K562 (cell line): ENCODE data around the gene TULP1. TPM values are rescaled to one million over a fixed set of nuclear protein-coding genes. Genes with fewer than 3 reads are reported as not detected.
A peak's percentile ranks its signal among the peaks of the same experiment; 100 is the strongest.

Experiments used
- ATAC-seq: fragments of 200-7000 bp; cut with Tn5 transposase; 3 replicates; pipeline ENCODE4 v1.9.1; 2020; ENCODE audit warnings: moderate library complexity
- BruUV-seq: library from RNA; stranded (reverse); fragments of 400-500 nt; replicated peaks from 2 replicates; lab custom pipeline; 2021; lab: Mats Ljungman, UMichigan
- CTCF ChIA-PET: fragments of 300-600 bp; formaldehyde crosslinking; extraction: SDS; loops from one replicate; lab custom pipeline; 2021; ENCODE audit warnings: low intra/inter-chr PET ratio; lab: Yijun Ruan, JAX
- POLR2A ChIA-PET: fragments of 300-600, 350-650 bp; sonication (Branson Sonifier 250); formaldehyde crosslinking; extraction: SDS; loops from one replicate; lab custom pipeline; 2021; ENCODE audit warnings: antibody characterized with exemption, inconsistent platforms; lab: Yijun Ruan, JAX
- DNase-seq, 4 experiments: peaks; one replicate each; pipeline versions ENCODE4 v3.0.0 to v3.0.0-alpha.2; 2011 to 2018; ENCODE audit warnings: low spot score in 3 of 4, mixed read lengths in 3 of 4; ENCODE audit errors: extremely low read depth in 1 of 4
- FAIRE-seq: peaks from 2 replicates; lab custom pipeline; 2011; peaks lifted over from hg19 to GRCh38; lab: Jason Lieb, UNC
- H2AFZ ChIP-seq: 2 replicates; pipeline ENCODE4 v1.6.0; 2011; ENCODE audit warnings: low read depth, low read length, control low read depth, inconsistent platforms
- H3K27ac ChIP-seq: fragments of 200-600 bp; 3 replicates; pipeline ENCODE4 v1.8.0; 2011; ENCODE audit warnings: low read depth, mild to moderate bottlenecking, control low read depth, inconsistent platforms, low read length, moderate library complexity, mixed read lengths; ENCODE audit errors: extremely low read depth
- H3K27me3 ChIP-seq, 2 experiments: fragments of 300-600 bp in 1 of 2; 2 replicates in 1 of 2; 3 replicates in 1 of 2; pipeline versions ENCODE4 v1.6.0 to v1.8.0; 2011; ENCODE audit warnings: inconsistent platforms in 2 of 2, low read length in 2 of 2, mild to moderate bottlenecking in 1 of 2, mixed read lengths in 1 of 2, moderate library complexity in 1 of 2; ENCODE audit not compliant: control insufficient read depth in 2 of 2, insufficient read depth in 2 of 2
- H3K36me3 ChIP-seq: fragments of 300-600 bp; 3 replicates; pipeline ENCODE4 v1.8.0; 2011; ENCODE audit warnings: mild to moderate bottlenecking, low read length, inconsistent platforms; ENCODE audit not compliant: control insufficient read depth, insufficient read depth
- H3K4me1 ChIP-seq, 2 experiments: fragments of 200-600 bp in 1 of 2; replicated peaks in 1 of 2; 2 replicates in 1 of 2; 3 replicates in 1 of 2; pipeline versions ENCODE4 v1.5.1 to v1.8.0; 2011; ENCODE audit warnings: inconsistent platforms in 2 of 2, low read length in 2 of 2, mild to moderate bottlenecking in 1 of 2, mixed read lengths in 1 of 2, moderate library complexity in 1 of 2; ENCODE audit not compliant: control insufficient read depth in 2 of 2, insufficient read depth in 2 of 2
- H3K4me2 ChIP-seq: 2 replicates; pipeline ENCODE4 v1.6.1; 2011; ENCODE audit warnings: low read length, control low read depth, inconsistent platforms, mixed read lengths; ENCODE audit not compliant: insufficient read depth
- H3K4me3 ChIP-seq: fragments of 200-600 bp; sonication (generic), shearing (Covaris generic); 2 replicates; pipeline ENCODE4 v1.5.1; 2016; ENCODE audit warnings: control low read depth, inconsistent platforms
- H3K79me2 ChIP-seq: fragments of 200-600 bp; 3 replicates; pipeline ENCODE4 v1.8.0; 2011; ENCODE audit warnings: low read length, inconsistent platforms; ENCODE audit not compliant: control insufficient read depth, insufficient read depth
- H3K9ac ChIP-seq, 2 experiments: 2 replicates each; pipeline versions ENCODE4 v1.6.0 to v1.6.1; 2011; ENCODE audit warnings: low read depth in 2 of 2, low read length in 2 of 2, control low read depth in 1 of 2, inconsistent platforms in 1 of 2, mild to moderate bottlenecking in 1 of 2, mixed read lengths in 1 of 2; ENCODE audit not compliant: insufficient read depth in 1 of 2
- H3K9me1 ChIP-seq: one replicate; pipeline ENCODE4 v1.6.0; 2011; ENCODE audit warnings: inconsistent platforms, mild to moderate bottlenecking, low read length, moderate library complexity; ENCODE audit not compliant: control insufficient read depth, insufficient read depth
- H3K9me3 ChIP-seq: replicated peaks from 2 replicates; pipeline ENCODE4 v1.5.1; 2011; ENCODE audit warnings: low read depth, low read length, inconsistent platforms; ENCODE audit not compliant: control insufficient read depth, insufficient read depth
- H4K20me1 ChIP-seq: replicated peaks from 2 replicates; pipeline ENCODE4 v1.6.1; 2011; ENCODE audit warnings: low read length, inconsistent platforms, mixed read lengths; ENCODE audit not compliant: control insufficient read depth, insufficient read depth
- CEBPB ChIP-seq: fragments of 450-650 bp; IDR thresholded peaks from 2 replicates; pipeline ENCODE4 v1.6.1; 2016; ENCODE audit warnings: missing genetic modification characterization, missing compliant biosample characterization
- CEBPZ ChIP-seq: fragments of 150-350 bp; IDR thresholded peaks from 2 replicates; pipeline ENCODE4 v1.6.1; 2014; ENCODE audit warnings: low read depth, mild to moderate bottlenecking, low read length, borderline replicate concordance
- DPF2 ChIP-seq: fragments of 450-650 bp; IDR thresholded peaks from 2 replicates; pipeline ENCODE4 v1.6.1; 2016
- MAZ ChIP-seq, 2 experiments: fragments of 450-650 bp in 1 of 2; sonication (generic) in 1 of 2; formaldehyde crosslinking; IDR thresholded peaks in 1 of 2; conservative IDR thresholded peaks in 1 of 2; 2 replicates each; pipeline versions ENCODE4 v1.4.0 to v1.5.0; 2020; ENCODE audit warnings: mild to moderate bottlenecking in 1 of 2, missing genetic modification reagents in 1 of 2
- NFE2L1 ChIP-seq: fragments of 450-650 bp; IDR thresholded peaks from 2 replicates; pipeline ENCODE4 v1.6.1; 2016; ENCODE audit warnings: missing genetic modification characterization, low read depth, mild to moderate bottlenecking, missing compliant biosample characterization, moderate library complexity, borderline replicate concordance
- RAD21 ChIP-seq, 2 experiments: fragments of 250-450 bp in 1 of 2; fragments of 450-650 bp in 1 of 2; sonication (Bioruptor Pico) in 1 of 2; formaldehyde crosslinking in 1 of 2; IDR thresholded peaks in 1 of 2; conservative IDR thresholded peaks in 1 of 2; 2 replicates each; pipeline versions ENCODE4 v1.4.0 to v1.8.0; 2020 to 2022; ENCODE audit warnings: mild to moderate bottlenecking in 2 of 2, moderate library complexity in 1 of 2
- SMAD2 ChIP-seq: fragments of 150-350 bp; IDR thresholded peaks from 2 replicates; pipeline ENCODE4 v1.6.1; 2014; ENCODE audit warnings: low read depth, mild to moderate bottlenecking, low read length
- SMARCA4 ChIP-seq: fragments of 450-650 bp; IDR thresholded peaks from 2 replicates; pipeline ENCODE4 v1.6.1; 2016
- STAG1 ChIP-seq: sonication (generic); formaldehyde crosslinking; IDR thresholded peaks from 2 replicates; pipeline ENCODE4 v1.5.0; 2020; ENCODE audit warnings: missing genetic modification reagents, borderline replicate concordance
- ZFX ChIP-seq: sonication (generic); formaldehyde crosslinking; IDR thresholded peaks from 2 replicates; pipeline ENCODE4 v1.8.0; 2022; ENCODE audit warnings: mild to moderate bottlenecking, missing genetic modification reagents, moderate library complexity
- ZNF449 ChIP-seq: fragments of 250-450 bp; sonication (Bioruptor Pico); IDR thresholded peaks from 2 replicates; pipeline ENCODE4 v1.8.0; 2022; ENCODE audit warnings: moderate library complexity, mild to moderate bottlenecking, inconsistent platforms
- WGBS: fragments of 100-300 bp; shearing (Covaris generic); methylation state at CpG from one replicate; pipeline ENCODE4 v1.1.6; 2016; ENCODE audit warnings: low coverage, mixed read lengths; ENCODE audit not compliant: insufficient coverage; ENCODE audit errors: missing lambda C conversion rate; 5-methylcytosine and 5-hydroxymethylcytosine counted together
- in situ Hi-C: fragments of 300-500 bp; cut with MboI; formaldehyde crosslinking; loops from 4 replicates; pipeline ENCODE4 v1.15.0; 2018; ENCODE audit warnings: inconsistent platforms, mixed read lengths
- intact Hi-C: fragments of 100-400 bp; cut with micrococcal nuclease; formaldehyde crosslinking; loops from 2 replicates; pipeline ENCODE4 v1.14.2; 2022
- polyA plus RNA-seq, 8 experiments: library from polyadenylated mRNA; depleted of rRNA in 4 of 8; stranded (reverse) in 5 of 8; unstranded in 3 of 8; fragments of >200 nt; fragmentation: Nextera tagmentation in 2 of 8; fragmentation: Illumina TruSeq in 1 of 8; extraction: Ambion mirVana in 2 of 8; extraction: Trizol in 1 of 8; gene quantifications; 2 replicates each; pipeline versions ENCODE4 v1.2.1 to v1.2.3, GENCODE V29; 2011 to 2014; ENCODE audit warnings: inconsistent platforms in 1 of 8, missing spikeins in 1 of 8
- total RNA-seq, 7 experiments: library from RNA; depleted of rRNA in 6 of 7; stranded (reverse); fragments of >200 nt in 6 of 7; fragmentation: Illumina TruSeq in 2 of 7; extraction: Trizol in 2 of 7; gene quantifications; 2 replicates each; pipeline versions ENCODE4 v1.2.1 to v1.2.3, GENCODE V29; 2011 to 2021; ENCODE audit warnings: low replicate concordance in 1 of 7
- TF ChIP-seq, protein P1 (sequence below): fragments of 450-650 bp; IDR thresholded peaks from 2 replicates; pipeline ENCODE4 v1.6.1; 2017; ENCODE audit warnings: antibody characterized with exemption, mild to moderate bottlenecking

The TULP1 gene
- total and polyA plus RNA-seq, 9 of the 15 experiments (the other 6 are each of a cell fraction or from before 2014, with no cell fraction given): 0.06 to 0.17 (median 0.09) TPM; not detected in 6

DNA sequence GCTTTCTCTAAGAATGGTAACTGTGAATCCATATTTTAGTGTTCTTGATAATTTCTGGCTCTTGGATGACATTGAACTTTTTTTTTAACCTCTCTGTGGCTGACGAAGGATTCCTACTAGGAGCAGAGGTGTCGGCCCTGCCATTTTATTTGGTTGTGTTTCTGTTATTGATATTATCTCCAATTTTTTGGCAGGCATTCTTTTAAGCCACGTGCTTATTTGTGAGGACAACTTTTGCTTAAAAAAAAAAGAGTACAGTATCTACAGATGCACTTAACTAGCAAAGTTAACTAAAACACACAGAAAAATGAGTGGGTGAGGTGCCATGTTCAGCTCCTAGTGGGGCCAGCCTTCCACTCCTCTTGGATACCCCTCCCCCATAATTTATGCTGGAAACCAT, 59.5 kb downstream of the TULP1 start:
- CTCF ChIA-PET: no interaction called here
- Histone ChIP-seq H3K4me1 (peaks cover 18 to 27% of the 10 kb centered on the region in 2 experiments), H3K79me2 (peaks cover 26% of the 10 kb centered on the region), H3K36me3 (peaks cover 36% of the 10 kb centered on the region; the same call in 2 of the 3 replicates), H3K4me3 (peak overlapping the region; percentile 73), H3K27me3 (0 out of 5 replicates have a peak, but pooled peaks cover 0 to 3% of the 10 kb centered on the region in 2 experiments), H3K4me2 (peak overlapping the region; percentile 85), H4K20me1 (no peaks in the 10 kb centered on the region; the same call in 1 of the 2 replicates), H3K9me1 (no peaks in the 10 kb centered on the region), H3K9me3 (no peaks in the 10 kb centered on the region), H3K27ac (peak overlapping the region; percentile 78), H3K9ac (peak overlapping the region in 1 of 2 experiments; percentile 55; a peak in 2 of 4 replicates), H2AFZ (peak overlapping the region; percentile 94)
- POLR2A ChIA-PET: interaction anchor here (1.0 to 4.1 kb wide), 3 partner anchors 12 to 19 kb away, joined by 3 to 31 read pairs (median 7); partner anchors contain the start of gene RPL10A
- TSS peak; percentile 64 for BruUV-seq
- WGBS: 0% methylated on average over 3 of the region's 3 CpGs
- DNase-seq (peak in 1 of 4 experiments; percentile 42), FAIRE-seq (no peak), ATAC-seq (no peak)
- intact Hi-C loops (loop anchor here (1.0 kb wide), 1 partner anchor 15 kb away; the partner anchor contains the start of gene RPL10A), in situ Hi-C loops (loop anchor here (10.0 kb wide), 1 partner anchor 148 kb away; no protein-coding TSS in a partner anchor)
- no peak for TF ChIP-seq CEBPB (tag)
- no peak for TF ChIP-seq MAZ (CRISPR knock-in tag; conservative IDR thresholded peaks at IDR 0.05 in 1 of 2, IDR thresholded peaks at IDR 0.05 in 1 of 2)
- TF ChIP-seq CEBPZ: no peak
- TF ChIP-seq RAD21 (CRISPR knock-in tag; conservative IDR thresholded peaks at IDR 0.05 in 1 of 2, IDR thresholded peaks at IDR 0.05 in 1 of 2): no peak; a peak in 1 of 4 replicates
- TF ChIP-seq SMARCA4: 0 out of 2 replicates have a peak, but pooled peaks have one; percentile 12
- peak; percentile 36; the same call in 1 of the 2 replicates for TF ChIP-seq DPF2
- TF ChIP-seq, protein P1, sequence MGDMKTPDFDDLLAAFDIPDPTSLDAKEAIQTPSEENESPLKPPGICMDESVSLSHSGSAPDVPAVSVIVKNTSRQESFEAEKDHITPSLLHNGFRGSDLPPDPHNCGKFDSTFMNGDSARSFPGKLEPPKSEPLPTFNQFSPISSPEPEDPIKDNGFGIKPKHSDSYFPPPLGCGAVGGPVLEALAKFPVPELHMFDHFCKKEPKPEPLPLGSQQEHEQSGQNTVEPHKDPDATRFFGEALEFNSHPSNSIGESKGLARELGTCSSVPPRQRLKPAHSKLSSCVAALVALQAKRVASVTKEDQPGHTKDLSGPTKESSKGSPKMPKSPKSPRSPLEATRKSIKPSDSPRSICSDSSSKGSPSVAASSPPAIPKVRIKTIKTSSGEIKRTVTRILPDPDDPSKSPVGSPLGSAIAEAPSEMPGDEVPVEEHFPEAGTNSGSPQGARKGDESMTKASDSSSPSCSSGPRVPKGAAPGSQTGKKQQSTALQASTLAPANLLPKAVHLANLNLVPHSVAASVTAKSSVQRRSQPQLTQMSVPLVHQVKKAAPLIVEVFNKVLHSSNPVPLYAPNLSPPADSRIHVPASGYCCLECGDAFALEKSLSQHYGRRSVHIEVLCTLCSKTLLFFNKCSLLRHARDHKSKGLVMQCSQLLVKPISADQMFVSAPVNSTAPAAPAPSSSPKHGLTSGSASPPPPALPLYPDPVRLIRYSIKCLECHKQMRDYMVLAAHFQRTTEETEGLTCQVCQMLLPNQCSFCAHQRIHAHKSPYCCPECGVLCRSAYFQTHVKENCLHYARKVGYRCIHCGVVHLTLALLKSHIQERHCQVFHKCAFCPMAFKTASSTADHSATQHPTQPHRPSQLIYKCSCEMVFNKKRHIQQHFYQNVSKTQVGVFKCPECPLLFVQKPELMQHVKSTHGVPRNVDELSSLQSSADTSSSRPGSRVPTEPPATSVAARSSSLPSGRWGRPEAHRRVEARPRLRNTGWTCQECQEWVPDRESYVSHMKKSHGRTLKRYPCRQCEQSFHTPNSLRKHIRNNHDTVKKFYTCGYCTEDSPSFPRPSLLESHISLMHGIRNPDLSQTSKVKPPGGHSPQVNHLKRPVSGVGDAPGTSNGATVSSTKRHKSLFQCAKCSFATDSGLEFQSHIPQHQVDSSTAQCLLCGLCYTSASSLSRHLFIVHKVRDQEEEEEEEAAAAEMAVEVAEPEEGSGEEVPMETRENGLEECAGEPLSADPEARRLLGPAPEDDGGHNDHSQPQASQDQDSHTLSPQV: peak; percentile 57; the same call in 1 of the 2 replicates
- no peak for TF ChIP-seq NFE2L1
- no peak; the same call in 1 of the 2 replicates for TF ChIP-seq ZFX (CRISPR knock-in tag)
- TF ChIP-seq SMAD2: no peak
- no peak for TF ChIP-seq ZNF449 (CRISPR knock-in tag)
- TF ChIP-seq STAG1 (CRISPR knock-in tag): no peak
